Stomach (tissue), 9 donors: ENCODE data around the gene TTC7B. TPM values are rescaled to one million over a fixed set of nuclear protein-coding genes. Genes with fewer than 3 reads are reported as not detected.
A peak's percentile ranks its signal among the peaks of the same experiment; 100 is the strongest.

Source experiments
- DNase-seq, 2 donors: peaks; one replicate each; pipeline versions ENCODE4 v3.0.0 to v3.0.0-alpha.2; 2013 to 2019
- H3K27ac ChIP-seq, 5 donors: fragments of 200-600 bp in 4 of 5; sonication (generic) in 4 of 5; one replicate each; pipeline ENCODE4 v1.5.1; 2013 to 2019; ENCODE audit warnings: mild to moderate bottlenecking in 1 of 5, moderate library complexity in 1 of 5
- H3K27me3 ChIP-seq, 3 donors: fragments of 200-600 bp; sonication (generic); one replicate each; pipeline ENCODE4 v1.5.1; 2017 to 2019; ENCODE audit warnings: mixed run types in 1 of 3
- H3K36me3 ChIP-seq, 4 donors: fragments of 200-600 bp; sonication (generic); 1 replicate in 3 of 4; 2 replicates in 1 of 4; pipeline ENCODE4 v1.5.1; 2016 to 2019
- H3K4me1 ChIP-seq, 4 donors: fragments of 200-600 bp; sonication (generic); one replicate each; pipeline ENCODE4 v1.5.1; 2016 to 2019
- H3K4me3 ChIP-seq, 4 donors: fragments of 200-600 bp; sonication (generic) in 3 of 4; one replicate each; pipeline ENCODE4 v1.5.1; 2016 to 2019; ENCODE audit warnings: mild to moderate bottlenecking in 1 of 4
- H3K9me3 ChIP-seq, 4 donors: fragments of 200-600 bp; sonication (generic); one replicate each; pipeline ENCODE4 v1.5.1; 2016 to 2019
- EP300 ChIP-seq: sonication (generic); formaldehyde crosslinking; IDR thresholded peaks from one replicate; pipeline ENCODE4 v1.6.1; 2017; ENCODE audit warnings: antibody characterized with exemption
- POLR2A ChIP-seq, 4 donors: fragments of 450-650 bp; IDR thresholded peaks; one replicate each; pipeline ENCODE4 v1.6.1; 2016; ENCODE audit warnings: antibody characterized with exemption in 4 of 4, control low read depth in 2 of 4, mild to moderate bottlenecking in 1 of 4, moderate library complexity in 1 of 4
- POLR2AphosphoS5 ChIP-seq, 3 donors: sonication (generic); formaldehyde crosslinking; IDR thresholded peaks; one replicate each; pipeline ENCODE4 v1.6.1; 2016; ENCODE audit warnings: antibody characterized with exemption in 3 of 3
- WGBS, 5 donors: extraction: QIAGEN DNeasy Blood & Tissue Kit in 3 of 5; methylation state at CpG; one replicate each; pipeline versions ENCODE4 v1.1.5 to v1.1.7; 2013 to 2018; 5-methylcytosine and 5-hydroxymethylcytosine counted together
- intact Hi-C: fragments of 100-400 bp; cut with DNase I; formaldehyde crosslinking; loops from one replicate; pipeline ENCODE4 v1.15.1; 2023; ENCODE audit warnings: low total_unique reads
- polyA plus RNA-seq, 3 donors: library from polyadenylated mRNA; stranded (reverse); fragments of 200-250 nt; gene quantifications; one replicate each; pipeline ENCODE4 v1.2.3, GENCODE V29; 2013
- total RNA-seq, 5 donors: library from RNA; depleted of rRNA; stranded (reverse); fragments of >200 nt; gene quantifications; one replicate each; pipeline versions ENCODE4 v1.1.0 to v1.2.3, GENCODE V29; 2014 to 2016
- TF ChIP-seq, protein P1 (sequence below), 7 experiments: fragments of 450-650 bp in 4 of 7; fragments of 200-600 bp in 3 of 7; sonication (generic) in 3 of 7; IDR thresholded peaks; one replicate each; pipeline ENCODE4 v1.5.1; 2016 to 2019; ENCODE audit warnings: antibody characterized with exemption in 7 of 7, control low read depth in 2 of 7, mild to moderate bottlenecking in 1 of 7
- donor health status: healthy with polysubstance abuse.
- donor health status: Bipolar disorder and iron deficiency.
- donor health status: healthy.

Gene TTC7B
- total and polyA plus RNA-seq, 8 donors: 6.8 to 110 (median 17.7) TPM

DNA sequence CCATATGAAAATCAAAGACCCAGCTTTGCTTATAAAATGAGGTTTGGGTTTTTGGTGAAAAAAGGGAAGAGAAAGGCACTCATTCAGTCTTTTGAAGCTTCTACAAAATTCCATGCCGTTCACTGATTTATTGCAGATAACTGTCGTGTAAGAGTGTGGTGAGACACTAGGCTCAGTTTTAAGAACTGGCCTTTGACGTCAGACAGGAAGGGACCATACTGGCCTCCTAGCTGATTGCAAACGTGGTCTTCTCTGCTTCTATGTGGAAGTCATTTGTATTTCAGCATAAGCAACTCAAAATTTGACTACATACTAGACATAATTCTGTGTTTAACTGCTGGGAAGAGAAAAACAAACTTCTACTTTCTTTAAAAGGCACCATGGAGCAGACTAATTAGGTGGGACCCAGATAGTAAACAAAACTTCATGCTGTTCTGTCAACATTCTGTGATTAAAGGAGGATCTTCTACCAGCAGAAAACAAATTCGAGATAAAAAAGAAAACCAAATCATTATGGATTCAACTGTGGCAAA is 168.7 kb downstream of the TTC7B start:
- H3K27me3 ChIP-seq: no peaks in the 10 kb centered on the region
- H3K36me3 ChIP-seq: peaks cover 0 to 26% (median 22%) of the 10 kb centered on the region in 4 donors
- 53 to 63% (median 56%) methylated on average over 5 of the region's 5 CpGs for WGBS, 5 donors
- H3K9me3 ChIP-seq: no peaks in the 10 kb centered on the region
- no peak for DNase-seq
- H3K27ac ChIP-seq: peak overlapping the region in 1 of 5 donors; percentile 16
- TF ChIP-seq POLR2AphosphoS5 (IDR thresholded peaks at IDR 0.05) (no peak), POLR2A (IDR thresholded peaks at IDR 0.05) (no peak), EP300 (no peak)
- TF ChIP-seq, protein P1, sequence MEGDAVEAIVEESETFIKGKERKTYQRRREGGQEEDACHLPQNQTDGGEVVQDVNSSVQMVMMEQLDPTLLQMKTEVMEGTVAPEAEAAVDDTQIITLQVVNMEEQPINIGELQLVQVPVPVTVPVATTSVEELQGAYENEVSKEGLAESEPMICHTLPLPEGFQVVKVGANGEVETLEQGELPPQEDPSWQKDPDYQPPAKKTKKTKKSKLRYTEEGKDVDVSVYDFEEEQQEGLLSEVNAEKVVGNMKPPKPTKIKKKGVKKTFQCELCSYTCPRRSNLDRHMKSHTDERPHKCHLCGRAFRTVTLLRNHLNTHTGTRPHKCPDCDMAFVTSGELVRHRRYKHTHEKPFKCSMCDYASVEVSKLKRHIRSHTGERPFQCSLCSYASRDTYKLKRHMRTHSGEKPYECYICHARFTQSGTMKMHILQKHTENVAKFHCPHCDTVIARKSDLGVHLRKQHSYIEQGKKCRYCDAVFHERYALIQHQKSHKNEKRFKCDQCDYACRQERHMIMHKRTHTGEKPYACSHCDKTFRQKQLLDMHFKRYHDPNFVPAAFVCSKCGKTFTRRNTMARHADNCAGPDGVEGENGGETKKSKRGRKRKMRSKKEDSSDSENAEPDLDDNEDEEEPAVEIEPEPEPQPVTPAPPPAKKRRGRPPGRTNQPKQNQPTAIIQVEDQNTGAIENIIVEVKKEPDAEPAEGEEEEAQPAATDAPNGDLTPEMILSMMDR (IDR thresholded peaks at IDR 0.05): no peak
- no peak overlapping the region for H3K4me3 ChIP-seq
- H3K4me1 ChIP-seq: peaks cover 0 to 45% (median 21%) of the 10 kb centered on the region in 4 donors
- intact Hi-C loops: no loop called here

DNA sequence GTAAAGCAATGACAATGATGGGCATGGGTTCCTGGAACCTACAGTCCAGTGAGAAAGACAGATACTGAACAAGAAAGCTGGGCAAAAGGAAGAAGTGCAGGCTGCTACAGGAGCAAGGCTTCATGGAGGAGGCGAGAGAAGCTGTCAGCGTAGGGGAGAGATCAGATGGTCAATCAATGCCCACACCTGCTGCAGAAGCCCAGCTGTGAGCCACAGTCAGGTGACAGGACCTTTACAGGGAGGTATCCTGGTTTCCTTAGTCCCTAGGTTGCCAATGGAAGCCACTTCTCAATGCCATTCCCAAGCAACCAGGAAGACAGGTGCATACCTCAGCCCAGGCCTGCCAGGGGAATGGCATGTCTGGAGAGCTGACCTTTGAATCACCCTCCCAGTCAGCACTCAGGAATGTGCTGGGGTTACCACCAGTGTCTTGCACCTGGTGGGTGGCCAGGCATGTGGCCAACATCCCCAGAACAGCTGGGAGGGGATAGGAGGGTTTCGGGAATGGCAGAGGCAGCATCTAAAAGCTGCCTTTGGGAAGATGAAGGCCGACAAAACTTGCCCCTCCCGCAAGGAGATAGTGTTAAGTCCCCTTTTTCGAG is 170.3 kb downstream of the TTC7B start:
- peaks cover 0 to 25% (median 18%) of the 10 kb centered on the region in 4 donors for H3K36me3 ChIP-seq
- TF ChIP-seq EP300: no peak
- TF ChIP-seq POLR2A (IDR thresholded peaks at IDR 0.05): no peak
- TF ChIP-seq POLR2AphosphoS5 (IDR thresholded peaks at IDR 0.05): no peak
- TF ChIP-seq, protein P1 (IDR thresholded peaks at IDR 0.05): no peak
- intact Hi-C loops: no loop called here

DNA sequence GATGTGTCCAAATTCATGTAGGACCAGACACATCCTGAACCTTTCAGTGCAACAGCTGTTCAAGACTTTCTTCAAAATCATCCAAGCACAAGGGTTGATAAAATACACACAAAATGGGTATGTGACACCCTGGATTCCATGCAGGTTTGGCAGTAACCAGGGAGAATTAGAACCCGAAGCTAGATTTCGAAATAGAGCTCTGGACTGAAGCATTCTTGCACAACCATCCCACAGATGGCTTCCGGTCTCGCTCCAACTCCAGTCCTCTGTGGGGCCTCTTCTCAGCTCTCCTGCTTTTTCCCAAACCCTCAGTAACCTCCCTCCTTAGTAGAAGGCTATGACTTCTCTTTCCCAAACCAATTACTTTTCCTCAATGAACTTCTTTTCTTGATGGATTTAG is 171.3 kb downstream of the TTC7B start:
- intact Hi-C loops: no loop called here
- peak overlapping the region in 4 of 5 donors; percentile 42 to 81 (median 64) for H3K27ac ChIP-seq
- no peak overlapping the region for H3K4me3 ChIP-seq
- H3K4me1 ChIP-seq: peaks cover 0 to 50% (median 25%) of the 10 kb centered on the region in 4 donors
- H3K27me3 ChIP-seq: no peaks in the 10 kb centered on the region
- TF ChIP-seq POLR2AphosphoS5 (IDR thresholded peaks at IDR 0.05) (peak in 1 of 3 donors; percentile 9), POLR2A (IDR thresholded peaks at IDR 0.05) (no peak), EP300 (no peak)
- TF ChIP-seq, protein P1 (IDR thresholded peaks at IDR 0.05): no peak
- 55 to 79% (median 76%) methylated on average over 4 of the region's 4 CpGs for WGBS, 5 donors
- H3K36me3 ChIP-seq: peaks cover 0 to 28% (median 18%) of the 10 kb centered on the region in 4 donors
- no peak for DNase-seq
- H3K9me3 ChIP-seq: no peaks in the 10 kb centered on the region

More for the DNA sequence above, 170.3 kb downstream of the TTC7B start:
- peaks cover 0 to 49% (median 24%) of the 10 kb centered on the region in 4 donors for H3K4me1 ChIP-seq
- DNase-seq: no peak
- H3K27ac ChIP-seq: peak overlapping the region in 3 of 5 donors; percentile 42 to 81 (median 58)
- no peaks in the 10 kb centered on the region for H3K9me3 ChIP-seq
- WGBS, 5 donors: 89 to 99% (median 90%) methylated on average over 6 of the region's 6 CpGs
- no peaks in the 10 kb centered on the region for H3K27me3 ChIP-seq
- no peak overlapping the region for H3K4me3 ChIP-seq

DNA sequence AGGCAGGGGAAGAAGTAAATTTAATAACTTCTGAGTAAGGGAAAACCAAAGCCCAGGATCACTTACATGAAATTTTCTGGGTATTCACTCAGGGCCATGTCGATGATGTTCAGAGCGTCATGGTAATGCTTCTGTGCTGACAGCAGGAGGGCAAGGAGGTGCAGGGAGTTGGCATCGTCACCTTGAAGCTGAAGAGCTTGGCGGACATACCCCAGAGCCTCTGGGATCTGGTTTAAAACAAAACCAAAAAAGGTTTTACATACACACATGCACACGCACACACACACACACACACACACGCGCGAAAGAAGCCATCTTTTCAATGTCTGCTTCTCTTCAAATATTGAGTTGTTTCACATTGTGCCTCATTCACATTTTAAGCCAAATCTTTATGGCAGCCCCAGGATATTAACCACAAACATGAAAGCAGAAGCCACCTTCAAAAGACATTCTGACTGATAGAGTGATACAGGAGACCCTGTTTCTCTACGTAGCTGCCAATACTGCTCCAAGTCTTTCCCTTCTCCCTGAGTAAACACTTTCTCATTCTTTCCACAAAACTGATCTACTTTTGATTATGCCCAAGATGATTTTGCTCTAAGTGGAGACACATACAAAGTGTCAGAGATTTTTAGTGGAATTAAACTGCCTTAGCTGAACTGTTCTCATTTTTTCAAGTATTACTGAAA is 172.1 kb downstream of the TTC7B start:
- intact Hi-C loops: no loop called here
- Histone ChIP-seq H3K9me3 (no peaks in the 10 kb centered on the region), H3K27ac (peak overlapping the region in 3 of 5 donors; percentile 19 to 81 (median 39)), H3K4me1 (peaks cover 0 to 49% (median 24%) of the 10 kb centered on the region in 4 donors), H3K36me3 (peaks cover 0 to 34% (median 20%) of the 10 kb centered on the region in 4 donors), H3K27me3 (no peaks in the 10 kb centered on the region), H3K4me3 (no peak overlapping the region)
- WGBS, 5 donors: 74 to 82% (median 78%) methylated on average over 9 of the region's 9 CpGs
- TF ChIP-seq POLR2A (IDR thresholded peaks at IDR 0.05): no peak
- no peak for TF ChIP-seq EP300
- TF ChIP-seq POLR2AphosphoS5 (IDR thresholded peaks at IDR 0.05): no peak
- TF ChIP-seq, protein P1 (IDR thresholded peaks at IDR 0.05): no peak
- DNase-seq: no peak
